Esophagus squamous epithelium (tissue), 4 donors: ENCODE measurements around the gene RIMKLA.

Experiments
- CTCF ChIP-seq, 6 experiments: fragments of 450-650 bp in 4 of 6; fragments of 200-600 bp in 2 of 6; sonication (generic) in 2 of 6; IDR thresholded peaks; one replicate each; pipeline ENCODE4 v1.5.1; 2016 to 2019; ENCODE audit warnings: antibody characterized with exemption in 6 of 6, mild to moderate bottlenecking in 4 of 6, moderate library complexity in 4 of 6
- POLR2A ChIP-seq, 4 donors: fragments of 450-650 bp; IDR thresholded peaks; one replicate each; pipeline ENCODE4 v1.6.1; 2017; ENCODE audit warnings: antibody characterized with exemption in 4 of 4, mild to moderate bottlenecking in 4 of 4, moderate library complexity in 3 of 4

GRCh38 chr1:42466030-42466429 lies 85.4 kb downstream of the RIMKLA start:
- TF ChIP-seq CTCF (IDR thresholded peaks at IDR 0.05) (no peak), POLR2A (IDR thresholded peaks at IDR 0.05) (no peak)
